ENCODE measurements around the gene CFAP97D2.

CFAP97D2 gene

DNA sequence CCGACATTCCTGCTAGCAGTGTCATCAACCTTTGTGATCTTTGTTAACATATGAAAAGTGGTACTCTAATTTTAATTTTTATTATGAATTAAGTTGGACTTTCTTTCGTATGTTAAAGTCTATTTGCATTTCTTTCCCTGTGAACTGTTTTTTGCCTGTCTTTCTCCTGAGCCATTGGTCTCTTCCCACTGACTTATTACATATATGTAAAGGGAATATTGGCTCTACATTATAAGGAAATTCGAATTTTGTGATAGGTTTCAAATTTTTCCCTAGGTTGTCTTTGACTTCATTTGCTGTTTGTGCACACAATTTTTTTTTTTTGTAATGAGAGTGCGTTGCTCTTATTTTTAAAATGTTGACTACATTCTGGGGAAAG lies 55.2 kb downstream of the CFAP97D2 start:
- Histone ChIP-seq H3K4ac (ENCODE audit: low read depth in 1 of 2, low read length in 2 of 2) (peak overlapping the region in 1 of 2 experiments; percentile 73), H3K27ac (ENCODE audit: low read length, poor library complexity, severe bottlenecking) (no peak overlapping the region), H3K4me1 (ENCODE audit: control insufficient read depth, insufficient read depth, low read depth, low read length) (peaks cover 4% of the 10 kb centered on the region), H3K14ac (ENCODE audit: low read length in 2 of 2) (no peak overlapping the region), H3K18ac (ENCODE audit: low read depth in 1 of 2, low read length in 2 of 2) (peak overlapping the region in 1 of 2 experiments; percentile 34), H2BK15ac (ENCODE audit: low read depth, poor library complexity, severe bottlenecking) (no peak overlapping the region), H3K36me3 (ENCODE audit: control insufficient read depth in 1 of 2, insufficient read depth in 2 of 2, low read depth in 1 of 2, low read length in 2 of 2) (peaks cover 18 to 26% of the 10 kb centered on the region in 2 experiments), H3K27me3 (ENCODE audit: control insufficient read depth in 1 of 2, insufficient read depth in 1 of 2, low read length in 2 of 2) (peaks cover 3 to 10% of the 10 kb centered on the region in 2 experiments), H2AFZ (ENCODE audit: low read depth, low read length) (no peak overlapping the region), H2AK5ac (ENCODE audit: low read length, severe bottlenecking) (no peak overlapping the region), H3K9ac (ENCODE audit: low read length) (peak overlapping the region; percentile 83), H4K8ac (ENCODE audit: low read length) (peak overlapping the region; percentile 96), H2BK5ac (ENCODE audit: low read depth, low read length, poor library complexity, severe bottlenecking) (no peak overlapping the region), H3K23ac (ENCODE audit: low read length in 2 of 2) (no peak overlapping the region), H3K4me3 (ENCODE audit: insufficient read depth in 1 of 2, low read depth in 1 of 2, low read length in 2 of 2) (peak overlapping the region; percentile 93 to 98), H4K91ac (ENCODE audit: low read length) (peak overlapping the region; percentile 75), H3K9me3 (ENCODE audit: control insufficient read depth, low read length) (no peaks in the 10 kb centered on the region), H2BK120ac (ENCODE audit: low read depth, low read length) (no peak overlapping the region), H3K4me2 (ENCODE audit: low read length, poor library complexity, severe bottlenecking) (peak overlapping the region; percentile 91), H2BK12ac (ENCODE audit: low read length in 2 of 2) (no peak overlapping the region), H3K79me1 (replicated peaks; ENCODE audit: low read length, poor library complexity, severe bottlenecking) (peaks cover 11% of the 10 kb centered on the region)
- WGBS: 51% methylated on average over 2 of the region's 4 CpGs
- no peak for DNase-seq

DNA sequence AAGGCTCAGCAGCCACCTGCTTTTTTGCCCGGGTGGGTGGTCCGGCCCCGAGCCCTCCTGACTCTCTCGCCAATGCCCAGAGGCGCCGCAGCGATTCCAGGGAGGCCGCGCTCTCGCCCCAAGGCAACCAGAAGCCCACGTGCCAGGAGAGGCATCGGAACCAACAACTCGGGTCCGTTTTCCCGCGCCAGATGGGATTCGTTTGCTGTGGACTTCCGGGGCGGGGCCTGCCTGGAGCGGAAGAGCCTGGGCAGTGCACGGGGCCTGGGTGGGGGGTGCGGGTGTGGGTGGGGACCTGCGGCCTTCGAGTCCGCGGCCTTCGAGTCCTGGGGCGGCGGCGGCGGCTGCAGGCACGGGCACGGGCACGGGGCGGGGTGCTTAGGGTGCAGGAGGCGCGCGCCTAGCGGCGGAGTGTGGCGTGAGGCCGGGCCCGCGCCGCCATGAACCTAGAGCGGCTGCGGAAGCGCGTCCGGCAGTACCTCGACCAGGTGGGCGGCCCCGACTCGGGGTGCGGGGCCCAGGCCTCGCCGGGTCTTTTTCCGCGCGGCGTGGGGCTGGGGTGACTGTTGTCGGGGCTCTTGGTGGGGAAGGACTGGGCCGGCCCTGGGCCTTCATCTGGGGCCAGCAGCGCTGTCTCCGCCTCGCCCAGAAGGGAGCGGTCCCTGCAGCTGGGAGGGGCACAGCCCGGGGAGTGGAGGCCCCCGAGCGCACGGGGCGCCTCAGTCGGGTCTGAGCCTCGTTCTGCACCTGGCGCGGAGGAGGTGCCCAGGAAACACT lies 55.8 kb downstream of the CFAP97D2 start, which contains the start of gene CDC16:
Gene CDC16, plus strand, starts transcription at position 253 of the 777 bp plus-strand sequence. Its CDS starts 188 bp downstream, at position 441.
- Histone ChIP-seq H4K91ac (ENCODE audit: low read length) (peak within 1 kb of the TSS; percentile 98), H2AK5ac (ENCODE audit: low read length, severe bottlenecking) (peak within 1 kb of the TSS; percentile 62), H4K8ac (ENCODE audit: low read length) (peak within 1 kb of the TSS; percentile 96), H3K4ac (ENCODE audit: low read depth in 1 of 2, low read length in 2 of 2) (peak within 1 kb of the TSS; percentile 91 to 98), H2BK120ac (ENCODE audit: low read depth, low read length) (peak within 1 kb of the TSS; percentile 79), H2AFZ (ENCODE audit: low read depth, low read length) (peak within 1 kb of the TSS; percentile 91), H3K27ac (ENCODE audit: low read length, poor library complexity, severe bottlenecking) (peak within 1 kb of the TSS; percentile 14), H2BK5ac (ENCODE audit: low read depth, low read length, poor library complexity, severe bottlenecking) (peak within 1 kb of the TSS; percentile 79), H3K79me1 (replicated peaks; ENCODE audit: low read length, poor library complexity, severe bottlenecking) (peaks cover 14% of the 10 kb centered on the region), H3K36me3 (ENCODE audit: control insufficient read depth in 1 of 2, insufficient read depth in 2 of 2, low read depth in 1 of 2, low read length in 2 of 2) (peaks cover 18 to 32% of the 10 kb centered on the region in 2 experiments), H3K23ac (ENCODE audit: low read length in 2 of 2) (peak within 1 kb of the TSS in 1 of 2 experiments; percentile 98), H3K9me3 (ENCODE audit: control insufficient read depth, low read length) (no peaks in the 10 kb centered on the region), H3K4me1 (ENCODE audit: control insufficient read depth, insufficient read depth, low read depth, low read length) (peaks cover 4% of the 10 kb centered on the region), H2BK12ac (ENCODE audit: low read length in 2 of 2) (peak within 1 kb of the TSS in 1 of 2 experiments; percentile 15), H3K27me3 (ENCODE audit: control insufficient read depth in 1 of 2, insufficient read depth in 1 of 2, low read length in 2 of 2) (peaks cover 3 to 9% of the 10 kb centered on the region in 2 experiments), H3K9ac (ENCODE audit: low read length) (peak within 1 kb of the TSS; percentile 91), H3K4me2 (ENCODE audit: low read length, poor library complexity, severe bottlenecking) (peak within 1 kb of the TSS; percentile 95), H2BK15ac (ENCODE audit: low read depth, poor library complexity, severe bottlenecking) (peak within 1 kb of the TSS; percentile 67), H3K18ac (ENCODE audit: low read depth in 1 of 2, low read length in 2 of 2) (peak within 1 kb of the TSS; percentile 98), H3K14ac (ENCODE audit: low read length in 2 of 2) (peak within 1 kb of the TSS; percentile 86 to 99), H3K4me3 (ENCODE audit: insufficient read depth in 1 of 2, low read depth in 1 of 2, low read length in 2 of 2) (peak within 1 kb of the TSS; percentile 93 to 98)
- 2% methylated on average over 69 of the region's 76 CpGs for WGBS
- peak; percentile 89 for DNase-seq

- Histone ChIP-seq H3K4me1 (ENCODE audit: control insufficient read depth, insufficient read depth, low read depth, low read length) (peaks cover 2% of the 10 kb centered on the region), H2BK5ac (ENCODE audit: low read depth, low read length, poor library complexity, severe bottlenecking) (no peak overlapping the region), H3K18ac (ENCODE audit: low read depth in 1 of 2, low read length in 2 of 2) (peak overlapping the region in 1 of 2 experiments; percentile 28), H2AFZ (ENCODE audit: low read depth, low read length) (no peak overlapping the region), H3K4me2 (ENCODE audit: low read length, poor library complexity, severe bottlenecking) (peak overlapping the region; percentile 95), H2AK5ac (ENCODE audit: low read length, severe bottlenecking) (no peak overlapping the region), H3K4me3 (ENCODE audit: insufficient read depth in 1 of 2, low read depth in 1 of 2, low read length in 2 of 2) (peak overlapping the region; percentile 55 to 93), H3K4ac (ENCODE audit: low read depth in 1 of 2, low read length in 2 of 2) (peak overlapping the region; percentile 80 to 97), H3K9ac (ENCODE audit: low read length) (peak overlapping the region; percentile 91), H3K27ac (ENCODE audit: low read length, poor library complexity, severe bottlenecking) (peak overlapping the region; percentile 14), H4K91ac (ENCODE audit: low read length) (peak overlapping the region; percentile 61), H3K36me3 (ENCODE audit: control insufficient read depth in 1 of 2, insufficient read depth in 2 of 2, low read depth in 1 of 2, low read length in 2 of 2) (peaks cover 21 to 40% of the 10 kb centered on the region in 2 experiments), H3K79me1 (replicated peaks; ENCODE audit: low read length, poor library complexity, severe bottlenecking) (peaks cover 14% of the 10 kb centered on the region), H3K23ac (ENCODE audit: low read length in 2 of 2) (no peak overlapping the region), H2BK12ac (ENCODE audit: low read length in 2 of 2) (no peak overlapping the region), H3K14ac (ENCODE audit: low read length in 2 of 2) (no peak overlapping the region), H2BK15ac (ENCODE audit: low read depth, poor library complexity, severe bottlenecking) (no peak overlapping the region), H3K27me3 (ENCODE audit: control insufficient read depth in 1 of 2, insufficient read depth in 1 of 2, low read length in 2 of 2) (peaks cover under 1% of the 10 kb centered on the region in 2 experiments), H4K8ac (ENCODE audit: low read length) (no peak overlapping the region), H3K9me3 (ENCODE audit: control insufficient read depth, low read length) (no peaks in the 10 kb centered on the region), H2BK120ac (ENCODE audit: low read depth, low read length) (no peak overlapping the region)
- DNase-seq: peak; percentile 9
- WGBS: 33% methylated on average over 10 of the region's 10 CpGs
Measured at GRCh38 chr13:114235697-114236096, 56.6 kb downstream of the CFAP97D2 start.

DNA sequence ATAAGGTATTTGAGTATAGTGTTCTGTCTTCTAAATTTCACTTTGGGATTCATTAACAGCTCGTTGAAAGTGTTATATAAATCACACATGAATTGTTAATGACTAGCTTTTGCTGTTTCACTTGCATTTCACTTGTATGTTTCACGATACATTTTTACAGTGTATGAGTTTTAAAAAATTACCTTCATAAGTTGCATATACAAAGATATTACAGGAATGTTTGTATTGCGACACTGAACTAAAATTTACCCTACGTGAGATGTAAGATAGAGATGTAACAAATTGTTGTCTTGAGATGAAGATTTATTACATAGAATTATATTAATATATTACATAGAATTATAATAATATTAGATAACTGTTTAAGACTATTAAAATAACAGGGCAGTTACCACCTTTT lies 57.2 kb downstream of the CFAP97D2 start:
- DNase-seq: no peak
- peak overlapping the region in 1 of 2 experiments; percentile 93 for H3K4me3 ChIP-seq (ENCODE audit: insufficient read depth in 1 of 2, low read depth in 1 of 2, low read length in 2 of 2)
- no CpG with 5 or more reads among the region's 4 CpGs for WGBS
- peaks cover 14% of the 10 kb centered on the region for H3K79me1 ChIP-seq (replicated peaks; ENCODE audit: low read length, poor library complexity, severe bottlenecking)
- H2AK5ac ChIP-seq (ENCODE audit: low read length, severe bottlenecking): no peak overlapping the region
- no peak overlapping the region for H3K27ac ChIP-seq (ENCODE audit: low read length, poor library complexity, severe bottlenecking)
- H4K8ac ChIP-seq (ENCODE audit: low read length): no peak overlapping the region
- peaks cover 24 to 46% of the 10 kb centered on the region in 2 experiments for H3K36me3 ChIP-seq (ENCODE audit: control insufficient read depth in 1 of 2, insufficient read depth in 2 of 2, low read depth in 1 of 2, low read length in 2 of 2)
- H2BK15ac ChIP-seq (ENCODE audit: low read depth, poor library complexity, severe bottlenecking): no peak overlapping the region
- no peaks in the 10 kb centered on the region for H3K9me3 ChIP-seq (ENCODE audit: control insufficient read depth, low read length)
- no peak overlapping the region for H3K4ac ChIP-seq (ENCODE audit: low read depth in 1 of 2, low read length in 2 of 2)
- H2AFZ ChIP-seq (ENCODE audit: low read depth, low read length): no peak overlapping the region
- no peak overlapping the region for H4K91ac ChIP-seq (ENCODE audit: low read length)
- no peak overlapping the region for H3K18ac ChIP-seq (ENCODE audit: low read depth in 1 of 2, low read length in 2 of 2)
- no peak overlapping the region for H2BK5ac ChIP-seq (ENCODE audit: low read depth, low read length, poor library complexity, severe bottlenecking)
- peaks cover 2% of the 10 kb centered on the region for H3K4me1 ChIP-seq (ENCODE audit: control insufficient read depth, insufficient read depth, low read depth, low read length)
- H3K4me2 ChIP-seq (ENCODE audit: low read length, poor library complexity, severe bottlenecking): no peak overlapping the region
- no peaks in the 10 kb centered on the region for H3K27me3 ChIP-seq (ENCODE audit: control insufficient read depth in 1 of 2, insufficient read depth in 1 of 2, low read length in 2 of 2)
- no peak overlapping the region for H2BK12ac ChIP-seq (ENCODE audit: low read length in 2 of 2)
- peak overlapping the region; percentile 91 for H3K9ac ChIP-seq (ENCODE audit: low read length)
- H2BK120ac ChIP-seq (ENCODE audit: low read depth, low read length): no peak overlapping the region
- no peak overlapping the region for H3K14ac ChIP-seq (ENCODE audit: low read length in 2 of 2)
- H3K23ac ChIP-seq (ENCODE audit: low read length in 2 of 2): no peak overlapping the region
